NCI-H1092 (cell line): ENCODE results near the gene RPP38.

Source experiments
- DNase-seq: peaks from one replicate; lab custom pipeline; 2025; lab: John Stamatoyannopoulos, UW

RPP38 gene

DNA sequence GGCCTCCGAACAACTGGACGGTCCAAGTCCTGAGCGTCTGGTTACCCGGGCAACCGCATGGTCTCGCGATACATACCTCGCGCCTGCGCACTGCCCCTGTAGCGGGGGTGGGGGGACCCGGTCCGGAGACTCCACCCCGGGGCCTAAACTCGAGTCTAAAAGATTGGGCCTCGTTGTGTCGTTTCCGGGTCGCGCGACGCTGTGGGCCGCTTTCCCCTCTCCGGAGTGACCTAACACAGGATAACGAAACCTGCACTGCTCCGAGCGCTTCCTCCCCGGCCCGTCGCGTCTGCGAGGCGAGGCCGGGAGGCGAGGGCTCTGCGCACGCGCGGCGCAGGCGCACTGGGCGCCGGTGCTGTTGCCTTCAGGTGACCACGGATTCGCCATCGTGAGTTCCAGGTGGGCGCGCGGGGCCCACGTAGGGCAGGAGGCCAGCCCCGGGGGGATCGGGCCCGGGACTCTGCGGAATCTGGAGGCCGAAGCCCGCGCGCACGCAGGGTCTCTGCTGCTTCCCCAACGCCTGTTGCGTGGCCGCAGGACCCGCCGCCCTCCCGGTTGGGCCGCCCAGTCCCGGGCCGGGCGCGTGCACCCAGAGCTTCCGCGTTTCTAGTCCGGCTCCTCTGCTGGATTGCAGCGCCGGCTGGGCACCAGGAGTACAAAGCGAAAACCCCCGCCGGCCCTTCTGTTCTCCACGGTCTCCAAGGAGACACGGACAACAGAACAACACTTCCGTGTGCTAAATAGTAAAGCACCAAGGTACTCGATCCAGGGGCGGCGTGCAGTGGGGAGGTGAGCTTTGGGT, at the start of gene RPP38:
RPP38 (plus strand) TSS at position 345 of the 802 bp plus-strand sequence. CDS start 5,960 bp downstream, outside the sequence.
- peak; percentile 86 for DNase-seq

DNA sequence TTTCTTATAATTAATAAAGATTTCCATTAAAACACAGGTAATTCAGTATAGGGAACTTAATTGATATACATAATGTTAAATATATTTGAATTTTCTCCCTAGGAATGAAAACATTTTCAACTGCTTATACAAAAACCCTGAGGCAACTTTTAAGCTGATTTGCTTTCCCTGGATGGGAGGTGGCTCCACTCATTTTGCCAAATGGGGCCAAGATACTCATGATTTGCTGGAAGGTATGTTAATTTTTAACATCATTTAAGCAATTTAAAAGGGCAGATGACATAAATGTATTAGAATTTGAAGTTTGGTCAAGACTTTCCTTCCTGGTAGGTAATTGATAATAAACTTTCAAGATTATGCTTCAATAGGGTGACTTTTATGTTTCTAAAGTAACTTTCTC, 47.6 kb upstream of the RPP38 start:
- DNase-seq, result no peak

DNA sequence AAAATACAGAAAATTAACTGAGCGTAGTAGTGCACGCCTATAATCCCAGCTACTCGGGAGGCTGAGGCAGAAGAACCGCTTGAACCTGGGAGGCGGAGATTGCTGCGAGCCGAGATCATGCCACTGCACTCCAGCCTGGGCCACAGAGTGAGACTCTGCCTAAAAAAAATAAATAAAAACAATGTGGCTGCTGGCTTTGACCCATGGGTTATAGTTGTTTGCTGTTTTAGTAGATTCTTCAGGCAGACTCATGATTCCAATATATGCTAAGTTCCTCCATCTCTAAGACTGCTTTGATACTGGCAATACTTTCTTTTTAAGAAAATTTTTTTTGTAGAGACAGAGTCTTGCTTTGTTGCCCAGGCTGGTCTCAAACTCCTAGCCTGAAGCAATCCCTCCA, 45.0 kb upstream of the RPP38 start:
- no peak for DNase-seq

- DNase-seq, result no peak
These were observed 44.1 kb upstream of the RPP38 start for GRCh38 chr10:15053061-15053460.

- DNase-seq, result no peak
These were observed 38.5 kb upstream of the RPP38 start for GRCh38 chr10:15058689-15059088.

- no peak for DNase-seq
These were observed 37.2 kb upstream of the RPP38 start for GRCh38 chr10:15059914-15060313.

DNA sequence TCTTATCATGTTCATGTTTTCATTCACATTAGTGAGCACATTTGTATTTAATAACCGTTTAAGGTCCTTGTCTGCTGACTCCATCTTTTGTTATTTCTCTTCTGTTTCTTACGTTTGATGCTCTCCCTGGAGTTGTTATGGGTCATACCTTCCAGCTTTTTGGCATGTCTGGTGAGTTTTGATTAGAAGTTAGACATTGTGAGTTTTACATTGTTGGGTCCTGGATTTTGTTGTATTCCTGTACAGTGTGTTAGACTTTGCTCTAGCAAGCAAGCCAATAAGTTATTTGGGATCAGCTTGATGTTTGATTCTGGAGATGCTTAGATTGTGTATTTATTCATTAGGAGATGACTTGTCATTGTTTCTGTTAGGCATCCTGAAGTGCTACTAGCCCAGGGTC, 36.5 kb upstream of the RPP38 start:
- no peak for DNase-seq

GRCh38 chr10:15067154-15067553, 30.0 kb upstream of the RPP38 start:
- DNase-seq, result no peak

- no peak for DNase-seq
These were observed 28.4 kb upstream of the RPP38 start for GRCh38 chr10:15068802-15069201.

- DNase-seq, result no peak
These were observed 27.9 kb upstream of the RPP38 start for GRCh38 chr10:15069230-15069629.

GRCh38 chr10:15072358-15072757, 24.8 kb upstream of the RPP38 start:
- no peak for DNase-seq

DNA sequence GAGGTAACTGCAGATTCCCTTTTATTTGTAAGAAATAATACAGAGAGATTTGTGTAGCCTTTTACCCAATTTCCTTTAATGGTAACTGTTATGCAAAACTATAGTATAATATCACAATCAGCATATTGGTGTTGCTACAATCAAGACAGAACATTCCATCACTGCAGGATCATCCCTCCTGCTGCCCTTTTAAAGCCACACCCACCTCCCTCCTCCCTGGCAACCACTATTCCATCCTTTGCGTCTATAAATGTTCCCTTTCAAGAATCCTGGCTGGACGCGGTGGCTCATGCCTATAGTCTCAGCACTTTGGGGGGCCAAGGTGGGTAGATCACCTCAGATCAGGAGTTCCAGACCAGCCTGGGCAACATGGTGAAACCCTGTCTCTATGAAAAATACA, 21.7 kb upstream of the RPP38 start:
- no peak for DNase-seq

DNA sequence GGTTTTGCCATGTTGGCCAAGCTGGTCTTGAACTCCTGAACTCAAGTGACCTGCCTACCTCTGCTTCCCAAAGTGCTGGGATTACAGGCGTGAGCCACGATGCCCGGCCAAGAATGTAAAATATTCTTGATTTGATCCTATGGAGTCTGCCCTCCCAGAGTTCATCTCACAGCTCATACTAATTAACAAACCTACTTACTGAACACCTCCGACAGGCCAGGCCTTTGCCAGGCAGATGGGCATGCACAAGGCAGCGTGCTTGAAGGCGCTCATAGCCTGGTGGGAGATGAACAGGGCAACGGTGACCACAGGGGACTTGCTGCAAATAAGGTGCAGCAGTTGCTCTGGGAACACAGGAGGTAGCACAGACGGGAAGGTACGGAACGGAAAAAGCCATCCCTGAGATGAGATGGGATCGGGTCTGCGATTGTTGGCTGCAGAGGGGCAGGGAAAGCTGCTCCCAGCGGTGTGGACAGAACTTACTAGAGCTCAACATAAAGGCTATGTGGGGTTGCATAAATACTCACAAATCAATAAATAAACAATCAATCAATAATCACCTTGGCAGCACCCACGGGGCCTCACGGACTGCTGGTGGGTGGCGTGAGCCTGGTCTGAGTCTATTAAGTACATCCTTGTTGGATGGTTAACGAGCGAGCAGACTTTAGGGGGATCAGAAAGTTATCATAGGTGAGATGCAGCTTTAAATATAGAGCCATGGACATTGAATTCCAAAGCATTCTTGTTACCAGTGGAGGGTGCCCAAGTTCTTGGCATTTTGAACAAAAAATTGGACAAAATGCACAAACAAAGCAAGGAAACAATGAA, 13.3 kb upstream of the RPP38 start:
- DNase-seq, result no peak

DNA sequence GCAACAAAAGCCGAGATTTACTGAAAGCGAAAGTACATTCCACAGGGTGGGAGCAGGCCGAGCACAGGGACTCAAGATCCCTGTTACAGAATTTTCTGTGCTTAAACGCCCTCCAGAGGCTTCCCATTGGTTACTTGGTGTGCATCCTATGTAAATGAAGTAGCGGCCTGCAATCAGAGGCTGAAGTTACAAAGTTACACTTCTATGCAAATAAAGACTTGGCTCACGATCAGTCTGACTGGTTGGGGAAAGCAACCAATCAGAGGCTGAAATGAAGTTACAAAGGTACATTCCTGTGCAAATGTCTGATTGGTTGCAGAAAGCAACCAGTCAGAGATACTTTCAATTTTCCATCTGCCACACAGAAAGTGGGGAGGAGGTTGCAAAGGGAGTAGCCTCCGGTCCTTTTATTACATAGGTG, 12.6 kb upstream of the RPP38 start:
- no peak for DNase-seq

- DNase-seq, result peak; percentile 76
These were observed 8.5 kb upstream of the RPP38 start, which contains the start of gene ACBD7 for GRCh38 chr10:15088428-15089261. Gene ACBD7 (minus strand): TSS chr10:15088776. CDS start chr10:15088728, 48 bp downstream.

DNA sequence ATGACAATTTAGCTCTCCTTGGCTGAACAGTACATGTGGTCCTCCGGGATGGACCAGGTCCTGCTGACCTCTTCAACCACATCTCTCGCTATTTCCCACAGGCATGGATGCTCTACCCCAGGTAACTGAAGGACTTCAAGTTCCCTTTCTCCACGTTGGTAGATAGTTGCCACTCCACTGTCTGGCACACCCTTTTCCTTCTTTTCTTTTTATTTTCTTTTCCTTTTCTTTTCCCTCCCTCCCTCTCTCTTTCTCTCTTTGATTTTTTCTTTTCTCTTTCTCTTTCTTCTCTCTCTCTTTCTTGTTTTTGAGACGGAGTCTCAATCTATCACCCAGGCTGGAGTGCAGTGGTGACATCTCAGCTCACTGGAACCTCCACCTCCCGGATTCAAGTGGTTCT, 5.7 kb upstream of the RPP38 start:
- DNase-seq, result no peak

DNA sequence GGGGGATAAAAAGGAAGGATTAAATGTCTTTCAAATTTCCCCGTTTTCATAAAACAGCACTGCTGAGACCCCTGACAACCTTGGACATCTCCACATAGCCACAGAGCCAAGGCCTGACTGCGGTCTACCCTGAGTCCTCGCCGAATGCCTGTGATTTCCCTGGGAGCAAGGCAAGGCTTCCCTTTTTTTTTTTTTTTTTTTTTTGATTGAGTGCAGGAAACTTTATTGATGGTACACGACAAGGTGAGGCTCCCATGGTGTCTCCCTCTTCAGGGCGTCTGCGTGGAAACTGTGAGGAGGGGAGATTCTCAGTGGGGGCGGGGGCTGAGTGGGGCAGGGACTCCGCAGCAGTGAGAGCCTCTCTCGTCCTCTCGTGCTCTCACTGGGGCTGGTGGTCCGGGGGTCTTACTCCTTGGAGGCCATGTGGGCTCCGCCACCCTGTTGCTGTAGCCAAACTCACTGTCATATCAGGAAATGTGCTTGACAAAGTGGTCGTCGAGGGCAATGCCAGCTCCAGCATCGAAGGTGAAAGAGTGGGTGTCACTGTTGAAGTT, 4.2 kb upstream of the RPP38 start:
- DNase-seq, result no peak

DNA sequence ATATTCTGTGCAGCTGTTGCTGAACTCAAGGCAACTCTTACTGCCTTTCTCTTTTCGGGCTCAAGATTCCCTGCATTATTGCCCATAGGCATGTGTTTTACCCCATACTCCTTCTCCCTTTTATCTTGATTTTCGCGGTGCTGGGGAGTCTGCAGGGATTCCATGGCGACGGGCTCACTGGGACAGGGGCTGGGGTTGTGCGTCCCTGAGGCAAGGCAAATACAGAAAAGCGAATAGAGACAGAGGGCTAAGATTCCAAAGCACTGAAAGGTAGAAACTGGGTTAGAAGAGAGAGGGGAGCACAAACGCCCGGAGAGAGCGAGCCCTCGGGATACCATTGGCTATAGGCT, 519 bp upstream of the RPP38 start:
- no peak for DNase-seq

DNA sequence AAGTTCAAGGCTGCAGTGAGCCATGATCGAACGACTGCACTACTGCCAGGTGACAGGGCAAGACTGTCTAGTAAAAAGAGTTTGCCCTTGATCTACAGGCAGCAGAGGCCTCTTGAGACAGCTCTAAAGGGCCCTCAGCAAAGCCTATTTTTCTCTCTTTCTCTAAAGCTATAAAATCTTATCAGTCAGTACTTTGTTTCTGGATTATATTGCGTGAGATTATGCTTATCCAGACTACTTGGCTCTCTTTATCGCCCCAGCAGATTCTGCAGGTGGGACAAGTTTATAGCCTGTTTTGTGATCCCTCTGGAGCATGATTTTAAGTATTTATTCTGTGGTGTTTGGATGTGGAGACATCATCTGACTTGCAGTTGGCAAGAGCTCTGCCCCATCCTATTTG, 2.7 kb downstream of the RPP38 start:
- DNase-seq, result no peak

GRCh38 chr10:15103513-15103912, 6.4 kb downstream of the RPP38 start:
- DNase-seq, result no peak

GRCh38 chr10:15106352-15107013, 9.3 kb downstream of the RPP38 start:
- peak; percentile 55 for DNase-seq
